ENCODE data around the gene UCHL1.
A peak's percentile ranks its signal among the peaks of the same experiment; 100 is the strongest.

DNA sequence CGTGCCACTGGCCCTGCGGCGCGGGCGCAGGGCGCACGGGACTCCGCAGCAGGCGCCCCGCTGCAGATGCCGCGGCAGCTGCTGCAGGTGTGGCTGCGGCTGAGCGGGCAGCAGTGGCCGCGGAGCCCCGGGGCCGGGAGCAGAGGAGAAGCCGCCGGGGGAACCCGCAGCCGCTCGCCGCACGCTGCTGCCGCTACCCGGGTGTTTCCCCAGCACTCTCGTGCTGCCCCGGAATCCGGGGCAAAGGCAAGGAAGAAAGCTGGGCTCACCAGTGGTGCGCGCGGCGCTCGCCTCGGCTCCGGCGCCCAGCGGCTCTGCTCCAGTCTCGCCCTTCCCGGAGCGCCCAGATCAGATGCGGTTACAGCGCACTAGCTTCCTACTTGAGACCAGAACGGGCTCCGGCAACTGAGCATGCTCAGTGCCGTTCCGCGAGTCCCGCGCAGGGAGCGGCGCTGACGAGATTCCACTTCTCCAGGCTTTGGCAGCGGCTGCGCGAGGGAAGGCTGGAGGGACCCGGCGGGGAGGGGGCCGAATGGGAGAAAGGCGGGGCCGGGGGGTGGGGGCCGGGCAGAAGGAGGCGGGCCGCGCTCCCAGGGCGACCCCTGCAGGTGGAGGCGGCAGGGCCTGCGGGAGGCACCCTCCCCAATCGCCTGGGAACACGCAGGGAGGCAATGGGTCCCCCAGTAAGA lies 42.4 kb upstream of the UCHL1 start, which contains the start of gene APBB2:
- TF ChIP-seq, protein P1, sequence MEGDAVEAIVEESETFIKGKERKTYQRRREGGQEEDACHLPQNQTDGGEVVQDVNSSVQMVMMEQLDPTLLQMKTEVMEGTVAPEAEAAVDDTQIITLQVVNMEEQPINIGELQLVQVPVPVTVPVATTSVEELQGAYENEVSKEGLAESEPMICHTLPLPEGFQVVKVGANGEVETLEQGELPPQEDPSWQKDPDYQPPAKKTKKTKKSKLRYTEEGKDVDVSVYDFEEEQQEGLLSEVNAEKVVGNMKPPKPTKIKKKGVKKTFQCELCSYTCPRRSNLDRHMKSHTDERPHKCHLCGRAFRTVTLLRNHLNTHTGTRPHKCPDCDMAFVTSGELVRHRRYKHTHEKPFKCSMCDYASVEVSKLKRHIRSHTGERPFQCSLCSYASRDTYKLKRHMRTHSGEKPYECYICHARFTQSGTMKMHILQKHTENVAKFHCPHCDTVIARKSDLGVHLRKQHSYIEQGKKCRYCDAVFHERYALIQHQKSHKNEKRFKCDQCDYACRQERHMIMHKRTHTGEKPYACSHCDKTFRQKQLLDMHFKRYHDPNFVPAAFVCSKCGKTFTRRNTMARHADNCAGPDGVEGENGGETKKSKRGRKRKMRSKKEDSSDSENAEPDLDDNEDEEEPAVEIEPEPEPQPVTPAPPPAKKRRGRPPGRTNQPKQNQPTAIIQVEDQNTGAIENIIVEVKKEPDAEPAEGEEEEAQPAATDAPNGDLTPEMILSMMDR (IDR thresholded peaks at IDR 0.05): peak; percentile 71 to 93 (median 77)
- peak; percentile 86 to 92 (median 90) for TF ChIP-seq POLR2A (IDR thresholded peaks at IDR 0.05)
